Choroid plexus epithelial cell (primary cell): Measurements from ENCODE around the gene BCL2L13.

ENCODE experiments used
- DNase-seq: peaks from one replicate; pipeline ENCODE4 v3.0.0-alpha.2; 2010; ENCODE audit warnings: low read depth
- H3K4me3 ChIP-seq: 2 replicates; pipeline ENCODE4 v1.5.1; 2011; ENCODE audit warnings: low read depth, mild to moderate bottlenecking, control low read depth, low read length, moderate library complexity
- CTCF ChIP-seq: conservative IDR thresholded peaks from 2 replicates; pipeline ENCODE4 v1.5.1; 2011; ENCODE audit warnings: low read depth, mild to moderate bottlenecking, control low read depth, inconsistent platforms, low read length, moderate library complexity

Gene BCL2L13

DNA sequence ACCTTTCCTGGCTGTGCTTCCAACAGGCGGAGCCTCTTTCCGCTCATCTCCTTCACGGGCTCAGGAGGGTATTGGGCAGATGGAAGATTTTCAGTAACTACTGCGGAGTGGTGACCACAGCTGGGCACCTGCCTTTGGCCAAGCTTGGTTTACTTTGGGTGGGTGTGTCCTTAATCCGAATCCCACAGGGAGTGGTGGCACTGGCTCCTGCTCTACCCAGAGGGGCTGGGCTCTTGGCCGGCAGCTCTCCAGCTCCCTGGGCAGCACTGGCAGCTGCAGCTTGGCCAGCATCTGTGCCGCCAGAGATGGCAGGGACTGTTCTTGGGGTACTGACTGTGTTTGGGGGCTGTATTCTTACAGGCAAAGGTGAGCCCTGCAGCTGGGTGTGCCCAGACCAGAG lies 105.9 kb downstream of the BCL2L13 start:
- no peak for DNase-seq
- no peak overlapping the region for H3K4me3 ChIP-seq
- no peak for TF ChIP-seq CTCF

DNA sequence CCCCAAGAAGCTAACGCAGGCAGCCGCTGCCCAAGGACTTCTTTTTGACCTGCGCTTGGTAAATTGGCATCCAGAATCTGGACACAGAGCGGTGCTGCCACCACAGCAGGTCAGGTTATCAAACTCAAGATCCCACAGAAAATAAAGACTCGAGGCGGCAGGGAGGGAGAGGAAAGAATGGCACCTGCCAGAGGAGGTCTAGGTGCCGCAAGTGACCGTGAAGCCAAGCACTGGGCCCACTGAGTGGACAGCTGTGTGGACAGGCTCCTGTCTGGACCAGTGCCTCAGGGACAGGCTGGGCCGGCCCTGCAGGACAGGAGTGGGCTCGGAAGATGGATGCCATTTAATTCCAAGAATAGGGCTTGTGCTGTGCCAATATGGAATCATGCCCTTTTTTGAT lies 108.4 kb downstream of the BCL2L13 start:
- DNase-seq, result no peak
- no peak overlapping the region for H3K4me3 ChIP-seq
- TF ChIP-seq CTCF, result no peak

GRCh38 chr22:17748555-17749353 lies 110.2 kb downstream of the BCL2L13 start:
- no peak overlapping the region for H3K4me3 ChIP-seq
- no peak for DNase-seq
- TF ChIP-seq CTCF, result peak; percentile 24

GRCh38 chr22:17749605-17750395 lies 111.2 kb downstream of the BCL2L13 start:
- TF ChIP-seq CTCF, result no peak

DNA sequence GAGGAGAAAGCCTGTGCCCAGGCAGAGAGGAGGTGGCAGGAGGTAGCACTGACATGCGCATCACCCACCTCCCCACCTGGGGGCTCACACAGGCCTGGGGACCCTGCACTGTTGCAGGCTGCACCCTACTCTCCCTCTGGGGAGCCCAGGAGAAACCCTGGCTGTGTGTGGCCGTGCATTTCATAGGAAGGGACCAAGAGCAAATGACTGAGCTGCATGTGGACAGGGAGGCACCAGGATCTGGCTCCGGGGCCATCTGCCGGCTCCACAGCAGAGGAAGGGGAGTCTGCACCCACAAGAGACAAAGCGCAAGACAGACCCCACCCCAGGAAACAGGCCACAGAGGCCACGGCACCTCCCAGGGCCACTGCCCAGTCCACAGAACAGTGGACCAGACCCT lies 113.0 kb downstream of the BCL2L13 start:
- no peak for TF ChIP-seq CTCF
- no peak for DNase-seq
- no peak overlapping the region for H3K4me3 ChIP-seq

More at GRCh38 chr22:17749605-17750395, 111.2 kb downstream of the BCL2L13 start:
- DNase-seq, result no peak
- no peak overlapping the region for H3K4me3 ChIP-seq

GRCh38 chr22:17753401-17753989 lies 114.9 kb downstream of the BCL2L13 start:
- H3K4me3 ChIP-seq, result no peak overlapping the region
- peak; percentile 35 for DNase-seq
- TF ChIP-seq CTCF, result no peak
